Effector CD4-positive, alpha-beta T cell (primary cell): ENCODE measurements around the gene ANKRD65.
"Not testable (repeated sequence)": the region's sequence is repeated elsewhere in the genome, so short reads cannot be mapped to it uniquely, and the experiment has no call there.

ENCODE experiments used
- DNase-seq: peaks from one replicate; pipeline ENCODE4 v3.0.0-alpha.2; 2020

ANKRD65 gene

DNA sequence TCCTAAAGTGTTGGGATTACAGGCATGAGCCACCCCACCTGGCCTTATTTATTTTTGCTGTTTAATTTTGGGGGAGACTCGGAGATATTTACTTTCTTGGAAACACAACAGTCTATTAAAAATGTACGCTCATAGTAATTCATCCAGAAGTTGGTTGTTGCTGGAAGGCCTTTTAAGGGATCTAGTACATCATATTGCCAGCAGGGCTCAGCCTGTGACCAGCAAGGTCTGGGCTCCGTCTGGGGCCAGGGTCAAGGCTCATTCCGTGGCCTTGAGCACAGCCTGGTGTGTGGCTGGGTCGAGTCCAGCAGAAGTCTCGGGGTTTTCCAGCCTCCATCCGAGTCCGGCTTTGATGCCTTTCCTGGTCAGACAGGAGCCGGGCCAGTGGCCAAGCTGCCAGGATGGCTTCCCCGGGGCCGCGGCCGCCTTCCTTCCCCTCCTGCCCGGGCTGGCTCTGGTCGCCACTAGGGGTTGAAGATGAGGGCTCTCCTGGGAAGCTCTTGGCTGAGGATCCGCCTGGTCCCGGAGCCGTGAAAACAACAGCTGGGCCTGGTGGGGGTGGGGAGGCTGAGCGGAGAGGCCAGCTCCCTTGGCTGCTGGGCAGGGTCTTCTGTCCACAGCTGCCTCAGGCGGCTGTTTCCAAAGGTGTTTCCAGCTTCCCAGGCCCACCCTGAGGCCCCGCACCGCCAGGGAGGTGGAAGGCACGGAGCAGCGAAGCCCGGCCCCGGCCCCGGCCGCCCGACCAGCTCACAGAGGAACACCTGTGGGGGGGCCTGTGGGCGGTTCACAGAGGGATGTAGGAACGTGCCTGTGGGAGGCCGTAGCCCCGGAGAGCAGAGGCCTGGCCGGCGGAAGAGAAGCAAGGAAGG lies 9.3 kb upstream of the ANKRD65 start:
- no peak for DNase-seq

DNA sequence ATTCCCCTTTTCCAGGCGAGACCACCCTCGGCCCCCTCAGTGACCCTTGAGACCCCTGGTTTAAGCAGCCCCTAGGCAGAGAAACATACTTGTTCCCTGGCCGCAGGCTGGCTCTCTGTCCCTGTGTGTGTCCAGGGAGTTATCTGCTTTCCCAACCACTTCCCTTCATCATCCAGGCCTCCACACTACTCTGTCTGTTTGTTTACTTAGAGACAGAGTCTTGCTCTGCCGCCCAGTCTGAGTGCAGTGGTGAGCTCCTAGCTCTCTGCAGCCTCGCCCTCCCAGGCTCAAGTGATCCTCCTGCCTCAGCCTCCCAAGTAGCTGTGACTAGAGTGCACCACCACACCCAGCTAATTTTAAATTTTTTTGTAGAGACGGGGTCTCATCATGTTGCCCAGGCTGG lies 8.6 kb upstream of the ANKRD65 start:
- no peak for DNase-seq

DNA sequence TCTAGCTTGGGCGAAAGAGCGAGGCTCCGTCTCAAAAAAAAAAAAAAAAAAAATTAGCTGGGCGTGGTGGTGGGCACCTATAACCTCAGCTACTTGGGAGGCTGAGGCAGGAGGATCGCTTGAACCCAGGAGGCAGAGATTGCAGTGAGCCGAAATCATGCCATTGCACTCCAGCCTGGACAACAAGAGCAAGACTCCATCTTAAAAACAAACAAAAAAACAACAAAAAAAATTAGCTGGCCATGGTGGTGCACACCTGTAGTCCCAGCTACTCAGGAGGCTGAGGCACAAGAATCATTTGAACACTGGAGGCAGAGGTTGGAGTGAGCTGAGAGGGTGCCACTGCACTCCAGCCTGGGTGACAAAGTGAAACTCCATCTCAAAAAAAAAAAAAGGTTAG lies 7.9 kb upstream of the ANKRD65 start:
- not testable (repeated sequence) for DNase-seq

DNA sequence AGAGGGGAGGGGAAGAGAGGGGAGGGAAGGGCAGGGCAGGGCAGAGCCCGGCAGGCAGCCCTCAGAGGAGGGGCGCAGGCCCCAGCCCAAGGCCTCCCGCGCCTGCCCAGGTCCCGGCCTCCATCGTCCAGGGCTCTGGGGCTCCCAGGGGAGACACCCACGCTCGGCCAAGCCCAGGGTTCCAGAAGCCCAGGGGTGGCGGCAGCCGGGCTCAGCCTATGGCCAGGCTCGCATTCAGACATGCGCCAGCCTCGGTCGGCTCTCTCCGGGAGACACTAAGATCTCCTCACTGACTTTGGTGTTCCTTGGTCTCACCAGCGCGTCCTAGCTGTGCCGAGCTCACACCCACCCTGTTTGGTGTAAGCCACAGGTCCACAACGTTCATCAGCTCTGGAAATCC lies 7.1 kb upstream of the ANKRD65 start:
- DNase-seq, result no peak

DNA sequence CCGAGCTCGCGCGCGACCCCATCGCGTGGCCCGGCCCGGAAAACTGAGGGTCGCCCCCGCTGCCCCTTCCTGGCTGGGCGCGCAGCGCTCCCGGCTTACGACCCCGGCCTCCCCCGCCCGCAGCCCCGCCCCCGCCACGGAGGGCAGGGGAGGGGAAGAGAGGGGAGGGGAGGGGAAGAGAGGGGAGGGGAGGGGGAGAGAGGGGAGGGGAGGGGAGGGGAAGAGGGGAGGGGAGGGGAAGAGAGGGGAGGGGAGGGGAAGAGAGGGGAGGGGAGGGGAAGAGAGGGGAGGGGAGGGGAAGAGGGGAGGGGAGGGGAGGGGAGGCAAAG lies 6.7 kb upstream of the ANKRD65 start:
- no peak for DNase-seq

DNA sequence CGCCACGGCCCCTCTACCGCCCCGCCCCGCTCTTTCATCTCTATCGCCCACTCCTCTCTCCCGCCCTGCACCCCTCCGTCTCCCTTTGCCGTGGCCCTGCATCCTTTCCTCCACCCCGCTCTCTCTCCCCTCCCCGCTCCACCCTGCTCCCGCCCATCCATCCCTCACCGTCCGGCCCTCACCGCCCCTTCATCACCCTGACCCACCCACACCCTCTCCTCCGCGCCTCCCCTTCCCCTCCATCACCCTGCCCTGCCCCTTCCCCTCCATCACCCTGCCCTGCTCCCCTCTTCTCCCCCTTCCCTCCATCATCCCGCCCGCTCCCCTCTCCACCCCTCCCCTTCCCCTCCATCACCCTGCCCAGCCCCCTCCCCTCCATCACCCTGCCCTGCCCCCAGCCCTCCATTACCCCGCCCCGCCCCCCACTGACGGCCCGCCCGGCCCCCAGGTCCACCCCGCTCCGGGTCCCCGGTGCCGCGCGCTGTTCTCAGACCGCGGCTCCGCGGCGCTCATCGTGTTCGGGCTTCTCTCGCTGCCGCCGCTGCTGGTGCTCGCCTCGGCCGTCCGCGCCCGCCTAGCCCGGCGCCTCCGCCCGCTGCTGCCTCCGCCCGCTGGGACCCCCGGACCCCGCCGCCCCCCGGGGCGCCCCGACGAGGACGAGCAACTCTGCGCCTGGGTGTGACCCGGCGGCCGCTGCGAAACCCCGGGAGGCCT lies 6.2 kb upstream of the ANKRD65 start:
- DNase-seq, result no peak

DNA sequence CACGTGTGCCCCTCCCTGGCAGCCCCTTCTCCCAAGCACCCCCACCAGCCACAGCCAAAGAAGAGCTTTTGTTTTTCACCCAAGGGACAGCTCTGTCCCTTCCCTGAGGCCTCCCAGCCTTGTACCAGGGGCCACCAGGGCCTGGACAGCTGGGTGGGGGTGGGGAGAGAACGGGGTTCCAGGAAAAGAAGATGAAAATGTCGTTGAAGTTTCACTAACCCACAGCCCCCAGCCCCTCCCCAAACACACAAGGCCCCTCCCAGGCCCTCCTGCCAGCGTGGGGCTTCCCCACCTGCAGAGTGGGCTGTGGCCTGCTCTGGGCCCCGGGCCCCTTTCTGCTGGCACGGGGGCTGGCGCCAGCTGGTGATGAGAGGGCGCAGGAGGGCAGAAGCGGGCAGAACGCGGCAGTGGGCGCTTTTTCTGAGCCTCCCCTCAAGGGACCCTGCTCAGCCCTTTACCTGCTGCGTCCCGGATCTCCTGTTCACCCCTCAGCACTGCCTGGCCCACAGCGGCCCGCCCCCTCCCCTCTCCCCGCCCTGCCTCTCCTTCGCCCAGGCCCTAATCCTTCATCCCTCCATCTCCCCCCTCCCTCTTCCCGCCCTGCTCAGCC lies 5.5 kb upstream of the ANKRD65 start:
- DNase-seq, result no peak

DNA sequence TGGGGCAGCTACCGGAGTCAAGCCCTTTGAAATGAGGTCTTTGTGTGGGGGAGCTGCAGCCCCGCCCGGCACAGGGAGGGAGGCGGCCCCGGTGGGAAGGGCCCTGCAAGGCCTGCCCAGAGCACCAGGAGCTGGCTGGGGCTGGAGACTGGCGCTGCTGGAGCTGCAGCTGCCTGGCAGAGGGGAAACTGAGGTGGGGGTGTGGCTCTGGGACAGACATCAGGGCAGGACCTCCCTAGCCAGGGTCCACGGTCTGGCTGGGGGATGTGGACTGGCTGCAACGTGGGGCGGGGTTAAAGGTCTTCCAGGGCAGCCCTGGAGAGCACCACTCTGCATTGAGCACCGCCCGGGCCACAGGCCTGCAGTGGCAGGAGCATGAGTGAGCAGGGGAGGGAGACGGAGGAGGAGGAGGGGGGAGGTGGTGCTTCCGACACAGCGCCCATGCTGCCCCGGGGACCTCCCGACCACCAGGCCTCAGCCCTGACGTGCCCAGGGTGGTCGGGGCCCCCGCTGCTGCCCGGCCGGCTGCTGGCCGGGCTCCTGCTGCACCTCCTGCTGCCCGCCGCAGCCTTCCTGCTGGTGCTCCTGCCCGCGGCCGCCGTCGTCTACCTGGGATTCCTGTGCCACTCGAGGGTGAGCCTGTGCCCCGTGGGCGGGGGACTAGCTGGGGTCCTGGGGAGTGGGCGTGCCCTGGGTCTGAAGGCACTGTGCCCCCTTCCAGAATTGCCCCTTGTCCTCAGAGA lies 4.8 kb upstream of the ANKRD65 start:
- no peak for DNase-seq

DNA sequence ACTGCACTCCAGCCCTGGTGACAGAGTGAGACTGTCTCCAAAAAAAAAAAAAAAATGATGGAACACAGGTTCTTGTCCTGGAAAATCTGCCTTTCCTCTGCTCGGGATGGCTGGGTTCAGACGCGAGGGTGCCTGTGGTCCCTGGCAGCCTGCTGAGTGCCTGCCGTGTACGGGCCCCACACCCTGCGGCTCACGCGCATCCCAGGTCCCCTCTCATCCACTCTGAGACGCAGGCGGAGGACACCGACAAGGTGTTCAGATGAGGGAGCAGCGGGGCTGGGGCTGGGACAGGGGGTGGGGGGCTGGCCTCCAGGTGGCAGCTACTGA lies 4.3 kb upstream of the ANKRD65 start:
- no peak for DNase-seq

DNA sequence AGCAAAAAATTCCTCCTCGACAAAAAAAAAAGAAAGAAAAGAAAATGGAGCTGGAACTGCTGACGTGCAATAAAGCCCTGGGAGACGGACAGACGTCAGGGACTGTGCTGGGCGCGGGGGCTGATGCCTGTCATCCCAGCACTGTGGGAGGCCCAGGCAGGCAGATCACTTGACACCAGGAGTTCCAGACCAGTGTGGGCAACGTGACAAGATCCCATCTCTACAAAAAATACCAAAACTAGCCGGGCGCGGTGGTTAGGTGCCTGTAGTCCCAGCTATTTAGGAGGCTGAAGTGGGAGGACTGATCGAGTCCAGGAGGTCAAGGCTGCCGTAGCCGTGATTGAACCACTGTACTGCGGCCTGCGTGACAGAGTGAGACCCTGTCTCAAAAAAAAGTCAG lies 3.6 kb upstream of the ANKRD65 start:
- no peak for DNase-seq

DNA sequence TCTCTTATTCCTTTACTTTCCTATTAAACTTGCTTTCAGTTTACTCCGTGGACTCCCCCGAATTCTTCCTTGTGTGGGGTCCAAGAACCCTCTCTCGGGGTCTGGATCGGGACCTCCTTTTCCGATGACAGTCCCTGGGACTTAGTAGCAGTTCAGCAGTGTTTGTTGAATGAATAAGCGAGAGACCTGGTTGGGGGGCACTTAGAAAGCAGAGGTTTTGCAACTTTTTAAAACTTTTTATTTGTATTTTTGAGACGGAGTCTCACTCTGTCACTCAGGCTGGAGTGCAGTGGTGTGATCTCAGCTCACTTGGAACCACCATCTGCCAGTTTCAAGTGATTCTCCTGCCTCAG lies 2.1 kb upstream of the ANKRD65 start:
- DNase-seq, result no peak

DNA sequence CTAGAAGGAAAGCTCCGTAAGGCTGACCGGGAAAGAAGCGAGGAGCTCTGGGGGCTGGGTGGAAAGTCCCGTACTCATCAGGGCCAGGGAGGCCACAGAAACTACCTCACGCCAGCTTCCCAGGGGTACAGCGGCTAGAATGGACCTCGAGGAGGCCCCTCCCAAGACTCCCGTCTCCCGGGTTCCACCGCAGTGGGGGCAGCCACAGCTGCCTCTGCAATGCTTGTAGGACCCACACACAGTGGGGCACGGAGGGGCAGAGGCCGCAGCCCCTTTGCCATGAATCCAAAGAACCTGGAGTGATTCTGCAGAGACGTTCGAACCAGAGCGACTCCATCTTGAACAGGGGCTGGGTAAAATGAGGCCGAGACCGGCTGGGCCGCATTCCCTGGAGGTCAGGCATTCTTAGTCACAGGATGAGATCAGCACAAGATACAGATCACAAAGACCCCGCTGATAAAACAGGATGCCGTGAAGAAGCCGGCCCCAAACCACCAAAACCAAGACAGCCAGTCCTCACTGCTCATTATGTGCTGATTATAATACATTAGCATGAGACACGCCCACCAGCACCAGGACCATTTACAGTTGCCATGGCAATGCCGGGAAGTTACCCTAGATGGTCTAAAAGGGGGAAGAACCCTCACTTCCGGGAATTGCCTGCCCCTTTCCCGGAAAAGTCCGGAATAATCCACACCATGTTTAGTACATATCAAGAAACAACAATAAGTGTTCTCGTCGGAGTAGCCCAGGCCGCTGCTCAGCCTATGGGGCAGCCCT lies 1.6 kb upstream of the ANKRD65 start:
- DNase-seq, result no peak

DNA sequence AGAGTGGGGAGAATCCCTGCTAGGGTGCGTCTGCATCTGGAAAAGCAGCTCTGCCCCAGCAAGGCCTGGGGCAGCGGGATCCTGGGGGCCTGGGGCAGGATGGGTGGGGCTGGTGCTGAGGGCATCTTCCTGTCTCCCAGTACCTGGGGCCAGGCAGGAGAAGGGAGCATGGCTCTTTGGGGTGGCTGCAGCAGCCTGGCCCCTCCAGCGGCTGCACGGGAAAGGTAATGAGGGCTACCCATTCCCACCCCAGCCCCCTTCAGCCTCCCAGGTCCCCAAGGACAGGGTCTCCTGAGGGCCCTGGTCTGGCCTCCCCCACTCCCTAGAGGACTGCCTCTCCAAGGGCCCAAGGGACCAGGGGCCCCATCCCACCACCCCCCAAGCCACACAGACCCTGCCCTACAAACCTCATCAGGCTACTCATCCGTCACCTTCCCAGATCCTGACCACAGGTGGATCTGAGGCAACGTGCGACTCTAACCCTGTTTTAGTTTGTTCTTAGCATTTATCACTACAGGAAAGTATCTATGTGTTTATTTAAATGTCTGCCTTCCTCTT lies 910 bp upstream of the ANKRD65 start:
- DNase-seq, result no peak

DNA sequence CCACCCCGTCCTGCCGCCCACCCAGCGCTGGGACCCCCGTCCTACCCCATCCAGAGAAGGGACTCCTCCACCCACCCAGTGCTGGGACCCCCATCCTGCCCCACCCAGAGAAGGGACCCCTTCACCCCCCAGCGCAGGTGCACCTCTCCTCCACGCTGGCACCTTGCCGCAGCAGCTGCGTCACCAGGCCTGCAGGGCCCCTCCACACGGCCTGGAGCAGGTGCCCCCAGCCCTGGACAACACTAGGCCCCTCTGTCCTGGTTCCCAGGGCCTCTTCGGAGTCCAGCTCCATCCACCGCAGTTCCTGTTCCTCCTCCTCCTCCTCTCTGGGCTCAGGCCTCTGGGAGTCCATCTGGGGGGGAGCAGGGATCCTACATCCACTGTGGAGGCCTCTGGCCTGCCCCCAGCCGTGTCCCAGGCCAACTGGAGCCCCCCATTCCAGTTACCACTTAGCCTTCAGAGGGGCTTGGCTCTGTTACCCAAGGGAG lies 378 bp downstream of the ANKRD65 start:
- DNase-seq, result no peak

DNA sequence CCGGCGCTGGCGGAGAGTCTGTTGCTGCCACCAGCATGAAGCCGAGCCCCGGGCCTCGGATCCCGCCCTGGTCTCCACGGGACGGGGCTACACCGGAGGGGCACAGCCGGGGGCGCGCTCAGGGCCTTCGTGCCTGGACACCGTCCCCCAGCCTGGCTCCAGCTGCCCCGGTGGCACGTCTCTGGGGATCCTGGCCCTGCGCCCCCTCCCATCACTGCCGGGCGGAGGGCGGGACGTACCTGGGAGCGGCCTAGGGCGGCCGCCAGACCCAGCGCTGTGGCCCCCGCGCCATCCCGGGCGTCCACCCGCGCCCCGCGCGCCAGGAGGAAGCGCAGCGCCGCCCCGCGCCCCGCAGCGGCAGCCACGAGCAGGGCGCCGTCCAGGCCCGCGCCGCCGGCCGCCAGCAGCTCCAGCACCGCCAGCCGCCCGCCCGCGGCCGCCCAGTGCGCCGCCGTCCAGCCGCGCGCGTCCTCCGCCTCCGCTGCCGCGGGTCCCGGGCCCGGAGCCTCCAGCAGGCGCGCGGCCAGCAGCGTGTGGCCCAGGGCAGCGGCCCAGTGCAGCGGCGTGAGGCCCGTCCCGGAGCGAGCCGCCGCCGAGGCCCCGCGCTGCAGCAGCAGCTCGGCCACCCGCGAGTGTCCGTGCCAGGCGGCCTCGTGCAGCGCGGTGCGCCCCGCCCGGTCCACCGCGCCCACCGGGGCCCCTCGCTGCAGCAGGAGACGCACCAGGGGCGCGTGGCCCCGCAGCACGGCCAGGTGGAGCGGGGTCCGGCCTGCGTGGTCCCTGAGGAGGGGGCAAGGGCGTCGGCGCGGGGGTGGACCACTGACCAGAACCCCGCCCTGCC lies 1.0 kb downstream of the ANKRD65 start:
- no peak for DNase-seq

DNA sequence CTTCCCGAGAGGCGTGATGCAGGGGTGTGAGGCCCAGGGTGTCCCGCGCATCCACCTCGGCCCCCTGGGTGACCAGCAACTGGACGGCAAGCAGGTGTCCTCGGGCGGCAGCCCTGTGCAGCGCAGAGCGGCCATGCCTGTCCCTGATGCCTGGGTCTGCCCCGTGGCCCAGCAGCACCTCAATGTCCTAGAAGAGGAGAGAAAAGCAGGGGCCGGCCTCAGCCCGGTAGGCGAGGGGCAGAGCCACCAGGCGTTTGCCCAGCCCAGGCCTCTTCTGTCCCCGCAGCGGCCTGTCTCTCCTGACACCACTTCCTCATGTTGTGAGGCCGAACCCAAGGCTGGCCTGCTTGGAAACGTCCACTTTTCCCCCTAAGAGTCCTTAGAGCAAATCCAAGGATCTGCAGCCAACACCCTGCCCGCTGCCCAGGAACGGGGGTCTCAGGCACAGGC lies 1.7 kb downstream of the ANKRD65 start:
- no peak for DNase-seq

DNA sequence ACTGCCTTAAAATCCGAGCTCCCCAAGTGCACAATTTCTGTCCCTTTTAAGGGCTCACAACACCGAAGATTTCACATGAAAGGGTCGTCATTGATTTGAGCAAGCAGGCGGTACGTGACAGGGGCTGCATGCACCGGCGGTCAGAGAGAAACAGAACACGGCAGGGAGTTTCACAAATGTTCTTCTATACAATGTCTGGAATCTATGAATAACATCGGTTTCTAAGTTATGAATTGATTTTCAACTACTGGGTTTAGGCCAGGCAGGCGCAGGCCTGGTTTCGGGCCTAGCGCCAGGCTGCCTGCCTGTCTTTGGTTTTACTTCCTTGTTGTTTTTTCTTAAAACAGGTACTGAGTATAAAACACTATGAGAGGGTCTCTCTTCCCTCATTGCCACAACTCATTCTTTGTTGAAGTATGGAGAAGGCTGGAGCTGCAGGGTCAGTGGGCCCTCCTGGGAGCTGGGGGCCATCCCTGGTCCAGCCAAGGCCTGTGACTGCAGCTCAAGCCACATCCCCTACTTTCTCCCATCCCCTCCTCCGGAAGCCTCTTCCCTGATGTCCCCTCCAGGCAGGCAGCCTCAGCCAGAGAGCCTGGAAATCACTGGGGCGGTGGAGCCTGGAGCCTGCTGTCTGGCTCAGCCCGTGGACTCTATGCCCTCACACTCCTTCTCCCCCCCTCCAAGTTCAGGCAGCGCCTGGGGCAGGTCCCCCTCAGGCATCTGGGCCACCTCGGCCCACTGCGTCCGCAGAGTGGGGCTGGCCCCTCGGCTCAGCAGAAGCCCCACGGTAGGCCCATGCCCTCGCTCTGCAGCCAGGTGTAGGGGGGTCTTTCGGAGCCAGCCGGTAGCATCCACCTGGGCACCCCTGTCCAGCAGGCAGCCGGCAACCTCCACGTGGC lies 2.4 kb downstream of the ANKRD65 start:
- DNase-seq, result no peak

DNA sequence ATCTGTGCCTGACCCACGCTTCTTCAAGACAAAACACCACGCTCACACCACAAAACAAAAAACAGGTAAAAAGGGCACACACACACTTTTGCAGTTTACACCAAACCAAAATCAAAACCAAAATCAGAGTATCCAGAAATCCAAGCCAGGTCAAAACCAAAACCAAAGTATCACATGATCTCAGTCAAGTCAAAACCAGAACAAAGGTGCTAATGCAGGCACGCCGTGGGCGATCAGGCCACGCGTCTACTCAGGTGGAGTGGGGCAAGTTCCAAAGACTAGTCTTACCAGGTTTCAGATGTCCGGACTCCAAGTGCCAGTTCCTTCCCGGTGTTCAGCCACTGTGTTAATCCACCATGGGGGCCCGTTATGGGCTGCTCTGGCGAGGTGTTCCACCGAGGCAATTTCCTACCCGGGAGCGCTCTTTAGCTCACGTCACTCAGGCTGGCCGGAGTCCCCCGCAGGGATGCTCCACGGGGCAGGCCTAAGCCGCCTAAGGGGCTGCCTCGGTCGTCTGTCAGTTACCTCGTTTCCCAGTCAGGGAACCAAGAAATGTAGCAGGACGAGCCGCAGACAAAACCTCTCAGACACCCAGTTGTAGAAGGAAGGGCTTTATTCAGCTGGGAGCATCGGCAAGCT lies 3.1 kb downstream of the ANKRD65 start:
- not testable (repeated sequence) for DNase-seq

DNA sequence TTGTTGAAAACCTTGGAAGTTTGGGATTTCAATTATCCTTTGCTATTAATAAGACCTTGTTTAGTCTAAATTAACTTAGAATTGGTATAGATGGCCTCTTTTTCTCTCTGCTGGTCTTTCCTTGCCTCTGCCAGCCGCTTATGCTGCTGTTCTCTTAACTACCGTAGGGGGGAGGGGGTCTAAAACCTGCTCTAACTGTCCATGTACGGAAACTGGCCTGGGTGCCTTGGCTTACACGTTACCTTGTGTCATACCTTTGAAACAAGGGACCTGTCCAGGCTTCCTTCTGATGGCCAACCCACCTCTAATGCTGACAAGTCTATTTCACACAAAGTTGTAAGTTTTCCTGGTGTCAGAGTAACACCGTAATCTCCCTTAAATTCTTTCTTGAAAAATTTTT lies 3.7 kb downstream of the ANKRD65 start:
- DNase-seq, result not testable (repeated sequence)

DNA sequence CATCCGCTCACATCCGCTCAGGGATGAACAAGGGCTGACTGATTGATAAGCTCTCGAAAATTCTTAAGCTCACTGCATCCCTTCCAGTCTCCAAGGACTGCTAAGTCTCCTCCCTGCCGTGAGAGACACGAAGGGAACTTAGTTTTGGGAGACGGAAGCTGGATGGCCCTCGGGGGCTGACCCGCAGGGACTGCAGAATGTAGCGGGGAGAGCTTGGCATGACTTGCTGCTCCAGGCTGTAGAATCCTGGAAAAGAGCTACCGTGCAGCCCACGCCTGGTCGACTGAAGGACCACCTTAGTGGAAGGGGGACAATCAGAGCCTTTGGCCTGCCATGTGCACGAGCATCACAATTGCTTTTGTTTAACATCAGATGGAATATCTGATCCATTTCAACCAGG lies 5.3 kb downstream of the ANKRD65 start:
- DNase-seq, result no peak
